Measurements from ENCODE around the gene SOX13.
"Not testable (repeated sequence)": the region's sequence is repeated elsewhere in the genome, so short reads cannot be mapped to it uniquely, and the experiment has no call there.

The SOX13 gene

GRCh38 chr1:204087181-204087892, 14.4 kb downstream of the SOX13 start:
- no peak for DNase-seq (ENCODE audit: low read depth)

DNA sequence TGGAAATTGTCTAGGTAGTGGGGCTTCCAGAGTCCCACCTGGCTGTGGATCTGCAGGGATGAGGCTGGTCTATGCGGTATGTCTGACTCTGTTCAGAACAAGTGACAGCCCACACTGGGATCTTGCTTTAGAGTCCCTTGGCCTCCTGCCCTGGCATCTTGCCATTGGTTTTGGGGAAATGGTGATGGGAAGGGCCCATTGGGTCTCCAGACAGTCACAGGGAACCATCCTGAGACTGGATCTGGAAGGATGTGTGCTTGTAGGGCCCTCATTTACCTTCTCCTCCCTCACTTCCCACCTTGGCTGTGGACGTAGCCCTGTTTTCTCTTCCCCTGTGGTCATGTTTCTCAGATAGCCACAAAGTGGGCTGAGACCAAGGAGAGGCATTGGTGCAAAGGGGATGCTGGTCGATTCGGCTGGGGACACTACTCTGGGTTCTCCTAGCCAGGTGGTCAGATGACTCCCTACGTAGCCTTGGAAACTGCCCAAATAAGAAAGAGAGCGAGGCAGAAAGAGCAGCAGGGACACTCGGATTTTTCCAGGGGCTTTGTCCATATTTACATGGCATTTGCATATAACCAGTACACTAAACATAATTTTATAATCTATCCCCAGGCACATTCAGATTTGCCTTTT, 15.1 kb downstream of the SOX13 start:
- DNase-seq (ENCODE audit: low read depth), result no peak

GRCh38 chr1:204088596-204088995, 15.7 kb downstream of the SOX13 start:
- no peak for DNase-seq (ENCODE audit: low read depth)

GRCh38 chr1:204089044-204089751, 16.3 kb downstream of the SOX13 start:
- DNase-seq (ENCODE audit: low read depth), result no peak

DNA sequence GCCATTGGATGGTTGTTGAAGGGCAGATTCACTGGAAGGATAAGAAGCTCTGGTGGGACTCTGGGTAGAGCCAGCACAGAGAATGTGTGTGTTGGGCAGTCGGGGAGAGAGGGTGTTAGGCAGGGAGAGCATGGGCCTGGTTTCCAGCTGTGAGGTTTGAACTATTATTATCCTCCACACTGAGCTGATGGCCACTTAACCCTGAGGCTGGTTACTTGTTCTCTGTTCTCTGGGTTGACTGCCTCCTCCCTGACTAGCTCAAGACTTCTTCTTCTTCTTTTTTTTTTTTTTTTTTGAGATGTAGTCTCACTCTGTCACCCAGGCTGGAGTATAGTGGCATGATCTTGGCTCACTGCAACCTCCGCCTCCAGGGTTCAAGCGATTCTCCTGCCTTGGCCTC, 17.2 kb downstream of the SOX13 start:
- DNase-seq (ENCODE audit: low read depth), result not testable (repeated sequence)

GRCh38 chr1:204091066-204091465, 18.2 kb downstream of the SOX13 start:
- no peak for DNase-seq (ENCODE audit: low read depth)

DNA sequence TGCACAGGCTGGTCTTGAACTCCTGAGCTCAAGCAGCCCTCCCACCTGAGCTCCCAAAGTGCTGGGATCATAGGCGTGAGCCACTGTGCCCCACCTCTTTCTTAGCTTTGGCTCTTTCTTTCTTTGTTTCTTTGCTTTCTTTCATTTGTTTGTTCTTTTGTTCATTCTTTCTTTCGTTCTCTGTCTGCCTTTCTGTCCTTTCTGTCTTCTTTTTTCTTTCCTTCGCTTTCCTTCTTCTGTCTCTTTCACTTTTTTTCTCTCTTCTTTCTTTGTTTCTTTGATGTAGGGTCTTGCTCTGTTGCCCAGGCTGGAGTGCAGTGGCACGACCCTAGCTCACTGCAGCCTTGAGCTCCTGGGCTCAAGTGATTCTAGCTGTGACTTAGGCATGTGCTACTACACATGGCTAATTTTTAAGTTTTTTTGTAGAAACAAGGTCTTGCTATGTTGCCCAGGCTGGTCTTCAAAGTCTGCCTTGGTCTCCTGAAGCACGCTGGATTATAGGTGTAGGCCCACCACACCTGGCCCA, 18.9 kb downstream of the SOX13 start:
- no peak for DNase-seq (ENCODE audit: low read depth)

DNA sequence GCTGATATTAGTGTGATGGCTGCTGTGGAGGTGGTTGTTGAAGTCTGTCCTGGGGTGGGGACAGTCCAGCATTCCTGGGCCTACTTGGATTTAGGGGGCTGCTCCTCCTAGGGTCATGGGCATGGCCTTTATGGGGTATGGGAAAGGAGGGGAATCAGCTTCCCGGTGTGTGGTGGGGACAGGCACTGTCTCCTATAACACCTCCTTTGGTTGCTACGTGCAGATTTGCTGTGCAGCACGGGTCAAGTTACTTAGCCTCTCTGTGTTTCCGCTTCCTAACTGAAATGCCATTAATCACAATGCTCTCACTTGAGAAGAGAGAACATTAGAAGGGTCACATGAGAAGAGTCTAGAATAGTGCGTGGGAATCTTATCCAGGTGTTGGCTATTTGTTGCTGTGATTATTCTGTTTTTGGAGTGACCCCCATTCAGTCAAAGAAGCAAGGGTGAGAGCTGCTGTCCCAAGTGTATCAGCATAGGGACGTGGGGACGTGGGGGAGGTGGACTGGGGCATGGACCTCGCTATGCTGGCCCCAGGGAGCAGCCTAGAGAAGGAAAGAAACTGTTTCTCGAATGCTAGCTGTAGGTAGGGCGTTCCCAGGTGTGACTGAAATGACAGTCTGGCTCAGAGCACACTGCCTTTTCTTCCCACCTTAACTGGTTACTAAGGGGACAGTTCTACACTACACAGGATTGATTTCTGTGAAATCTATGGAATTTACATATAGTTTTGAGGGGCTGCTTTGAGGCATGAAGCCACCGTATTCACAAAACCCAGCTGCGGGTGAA, 19.9 kb downstream of the SOX13 start:
- no peak for DNase-seq (ENCODE audit: low read depth)

GRCh38 chr1:204093421-204093717, 20.5 kb downstream of the SOX13 start:
- no peak for DNase-seq (ENCODE audit: low read depth)

DNA sequence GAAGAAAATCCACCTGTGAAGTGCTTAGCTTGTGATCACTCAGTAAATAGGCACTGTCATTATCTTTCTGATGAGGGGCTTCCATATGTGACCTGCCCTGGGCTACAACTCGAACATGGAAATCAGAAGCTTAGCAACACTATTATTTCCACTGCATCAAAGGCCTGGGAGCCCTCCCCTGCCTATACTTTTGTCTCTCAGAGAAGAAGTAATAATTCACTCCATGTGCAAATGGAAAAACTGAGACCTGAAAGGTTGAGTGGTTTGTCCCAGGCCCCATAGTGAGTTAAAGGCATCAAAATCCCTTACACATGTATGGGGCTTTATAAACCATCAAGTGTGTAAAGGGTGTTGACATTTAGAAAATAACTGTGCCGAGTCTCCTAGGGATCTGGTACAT, 20.9 kb downstream of the SOX13 start:
- DNase-seq (ENCODE audit: low read depth), result no peak

DNA sequence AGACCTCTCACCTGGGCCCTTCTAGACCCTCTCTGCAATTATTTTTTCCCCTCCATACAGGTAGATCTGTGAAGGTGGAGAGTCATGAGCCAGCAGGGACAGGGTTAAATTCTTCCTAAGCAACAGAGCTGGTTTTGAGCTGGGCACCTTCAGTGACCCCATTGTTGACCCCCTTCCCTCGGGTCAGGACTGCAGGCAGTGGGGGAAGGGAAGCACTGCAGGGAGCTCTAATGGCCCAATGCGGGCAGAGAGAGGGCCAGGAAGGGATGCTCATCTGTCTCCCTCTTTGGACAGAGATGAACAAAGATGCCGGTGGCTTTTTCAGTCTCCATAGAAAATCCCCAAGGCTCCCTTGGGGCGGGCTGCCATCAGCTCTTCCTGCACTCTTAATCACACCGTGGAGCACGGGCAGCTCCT, 21.4 kb downstream of the SOX13 start:
- no peak for DNase-seq (ENCODE audit: low read depth)

DNA sequence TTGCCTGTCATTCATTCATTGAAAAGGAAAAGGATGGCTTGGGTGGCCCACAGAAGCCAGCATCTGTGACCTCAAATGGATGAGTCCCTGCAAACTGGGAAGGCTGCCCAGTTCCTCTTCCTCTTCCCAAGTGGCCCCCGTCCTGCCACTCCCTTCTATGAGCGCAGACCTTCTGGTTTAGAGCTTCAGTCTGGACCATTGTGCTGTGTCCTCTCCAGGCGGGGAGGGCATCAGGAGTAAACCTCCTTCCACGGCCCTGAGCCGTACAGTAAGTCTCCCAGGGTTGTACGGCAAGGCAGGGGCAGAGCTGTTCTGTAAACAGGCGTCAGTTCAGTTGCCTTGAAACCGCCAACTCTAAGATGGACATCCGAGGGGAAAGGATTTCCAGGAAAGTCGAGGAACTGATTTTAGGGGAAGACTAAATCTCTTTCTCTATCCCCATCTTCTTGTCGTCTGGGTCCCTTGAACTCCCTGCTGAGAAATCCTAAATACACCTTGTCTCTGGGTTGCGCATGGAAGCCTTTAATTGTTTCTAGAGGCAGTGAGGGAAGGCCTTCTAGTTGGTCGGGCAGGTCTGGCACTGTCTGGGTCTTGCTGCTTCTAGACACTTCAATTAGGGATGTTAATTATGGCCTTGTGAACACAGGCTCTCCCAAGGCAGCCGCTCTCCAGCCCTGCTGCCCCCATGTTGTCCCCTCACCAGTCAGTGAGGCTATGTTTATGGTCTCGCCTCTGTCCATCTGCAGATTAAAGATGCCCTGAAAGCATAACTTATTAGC, 22.1 kb downstream of the SOX13 start:
- DNase-seq (ENCODE audit: low read depth), result no peak

DNA sequence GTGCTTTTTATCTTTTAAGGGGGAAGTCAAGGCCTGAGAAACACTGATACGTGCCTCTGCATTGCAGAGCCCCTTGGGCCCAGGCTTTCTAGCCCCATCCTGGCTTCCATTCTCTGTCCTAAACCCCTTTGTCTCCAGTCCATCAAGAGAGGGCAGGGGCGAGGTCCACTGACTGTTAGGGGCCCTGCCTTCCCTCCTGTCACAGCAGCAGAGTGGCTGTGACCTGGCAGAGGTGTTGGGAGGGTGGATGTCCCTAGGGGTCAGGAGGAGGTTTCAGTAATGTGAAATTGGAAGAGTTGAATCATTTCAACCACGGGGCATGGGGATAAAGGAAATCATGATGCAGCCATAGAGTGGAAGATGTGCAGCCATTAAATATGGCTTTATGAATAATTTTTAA, 24.0 kb downstream of the SOX13 start:
- no peak for DNase-seq (ENCODE audit: low read depth)

DNA sequence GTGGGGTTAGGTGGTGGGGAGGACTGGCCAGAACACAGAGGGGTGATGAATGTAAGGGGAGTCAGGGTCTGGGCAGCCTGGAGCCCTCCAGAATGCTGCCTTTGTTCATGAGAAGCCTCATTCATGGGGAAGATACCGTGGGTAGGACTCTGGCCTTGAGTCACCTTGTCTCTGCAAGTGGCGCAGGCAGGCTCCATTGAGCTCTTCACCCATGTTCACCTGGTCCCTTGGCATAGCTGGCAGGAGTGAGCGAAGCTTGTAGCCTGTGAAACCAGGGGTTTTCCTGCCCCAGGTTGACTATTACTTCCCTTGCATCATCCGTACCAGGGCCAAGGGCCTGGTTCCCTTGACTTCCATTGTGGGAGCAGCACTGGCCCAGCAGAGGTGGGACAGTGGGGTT, 25.8 kb downstream of the SOX13 start:
- no peak for DNase-seq (ENCODE audit: low read depth)

- not testable (repeated sequence) for DNase-seq (ENCODE audit: low read depth)
Measured at GRCh38 chr1:204099754-204100153, 26.8 kb downstream of the SOX13 start.

- no peak for DNase-seq (ENCODE audit: low read depth)
Measured at GRCh38 chr1:204102029-204102611, 29.2 kb downstream of the SOX13 start.

DNA sequence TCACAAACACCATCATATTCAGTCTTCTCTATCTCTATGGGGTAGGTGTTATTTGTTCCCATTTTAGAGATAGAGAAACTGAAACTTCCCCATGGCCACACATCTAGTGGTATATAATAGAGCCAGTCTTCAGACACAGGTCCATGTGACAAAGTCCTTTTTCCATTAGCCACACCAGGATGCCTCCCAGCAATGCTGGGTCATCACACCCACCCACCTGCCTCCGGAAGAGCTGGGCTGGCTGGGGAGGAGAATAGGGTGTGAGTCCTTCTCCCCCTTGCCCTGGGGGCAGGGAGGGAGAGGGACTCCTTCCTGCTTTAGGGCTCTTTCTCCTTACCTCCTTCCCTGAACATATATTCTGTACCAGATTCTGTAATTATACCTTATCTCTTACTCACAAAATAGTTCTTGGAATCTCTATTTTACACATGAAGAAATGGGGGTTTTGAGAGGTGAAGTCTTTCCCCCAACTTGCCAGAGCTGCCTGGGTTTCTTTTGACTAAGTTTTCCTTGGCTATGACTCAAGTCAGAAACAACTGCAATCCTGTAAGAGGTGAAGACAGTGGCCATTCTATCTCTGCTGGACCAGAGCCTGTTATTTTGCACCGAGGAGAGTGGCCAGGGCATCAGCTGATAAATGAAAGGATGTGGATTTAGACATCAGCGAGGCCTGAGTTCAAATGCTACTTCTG, 30.0 kb downstream of the SOX13 start:
- DNase-seq (ENCODE audit: low read depth), result no peak

GRCh38 chr1:204103431-204103741, 30.5 kb downstream of the SOX13 start:
- no peak for DNase-seq (ENCODE audit: low read depth)

DNA sequence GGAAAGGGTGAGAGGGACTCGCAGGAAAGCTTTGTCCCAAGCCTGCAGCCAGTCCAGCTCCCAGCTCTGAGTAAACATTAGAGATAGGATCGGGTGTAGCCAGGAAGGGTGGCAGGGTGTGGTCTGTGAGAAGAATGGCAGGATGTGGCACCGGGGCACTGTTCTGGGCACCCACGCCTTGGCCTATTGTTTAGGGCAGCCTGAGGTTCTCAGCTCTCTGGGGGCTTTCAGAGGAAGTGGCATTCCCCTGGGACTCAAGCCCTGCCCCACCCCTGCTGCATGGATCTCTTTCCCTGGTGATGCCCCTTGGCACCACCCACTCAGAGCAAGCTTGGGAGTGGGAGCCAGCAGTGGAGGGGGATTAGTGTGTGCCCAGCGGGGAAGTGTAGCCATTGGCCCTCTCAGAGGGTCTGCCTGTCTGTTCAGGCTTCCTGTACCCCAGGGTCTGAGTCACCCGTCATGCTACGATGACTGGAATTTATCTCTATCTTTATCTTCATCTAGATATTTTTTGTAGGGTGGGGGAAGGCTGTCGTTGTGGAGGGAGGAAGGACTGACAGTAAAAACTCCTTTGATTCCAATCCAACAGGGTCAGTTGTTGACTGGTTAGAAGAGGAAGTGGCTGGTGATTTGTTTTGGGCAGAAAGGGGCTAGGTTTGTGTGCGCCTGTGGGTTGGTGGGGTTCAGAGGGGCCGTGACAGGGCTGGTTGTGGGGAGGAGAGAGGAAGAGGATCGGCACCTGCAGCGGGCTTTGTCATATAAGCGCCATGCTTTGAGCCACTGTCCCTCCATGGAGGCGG, 31.6 kb downstream of the SOX13 start:
- no peak for DNase-seq (ENCODE audit: low read depth)

DNA sequence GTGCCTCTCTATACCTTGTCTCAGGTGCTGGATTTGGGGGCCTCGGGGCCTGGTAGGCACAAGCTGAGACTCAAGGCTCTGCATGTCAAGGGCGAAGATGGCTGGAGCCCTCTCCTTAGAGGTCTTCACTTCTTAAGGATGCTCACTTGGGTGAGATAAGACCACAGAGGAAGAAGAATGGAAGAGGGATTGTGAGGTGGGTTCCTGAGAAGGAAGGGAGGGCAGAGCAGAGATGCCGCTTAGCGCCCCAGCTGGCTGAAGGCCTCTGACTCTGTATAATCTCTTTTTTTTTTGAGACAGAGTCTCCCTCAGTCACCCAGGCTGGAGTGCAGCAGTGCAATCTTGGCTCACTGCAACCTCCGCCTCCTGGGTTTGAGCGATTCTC, 32.2 kb downstream of the SOX13 start:
- DNase-seq (ENCODE audit: low read depth), result no peak
